Measurements from ENCODE around the gene TMEM250.

The TMEM250 gene

GRCh38 chr9:136114610-136115009, 4.1 kb downstream of the TMEM250 start:
- Histone ChIP-seq H3K27me3 (ENCODE audit: insufficient read depth, low read depth, severe bottlenecking) (no peaks in the 10 kb centered on the region), H3K36me3 (peaks cover 23% of the 10 kb centered on the region), H3K27ac (no peak overlapping the region), H3K4me3 (ENCODE audit: low read depth, low read length) (no peak overlapping the region), H3K9me3 (ENCODE audit: severe bottlenecking) (no peaks in the 10 kb centered on the region)
- no peak for DNase-seq
- no peak for TF ChIP-seq CTCF (IDR thresholded peaks at IDR 0.05; ENCODE audit: low read depth, low read length)

DNA sequence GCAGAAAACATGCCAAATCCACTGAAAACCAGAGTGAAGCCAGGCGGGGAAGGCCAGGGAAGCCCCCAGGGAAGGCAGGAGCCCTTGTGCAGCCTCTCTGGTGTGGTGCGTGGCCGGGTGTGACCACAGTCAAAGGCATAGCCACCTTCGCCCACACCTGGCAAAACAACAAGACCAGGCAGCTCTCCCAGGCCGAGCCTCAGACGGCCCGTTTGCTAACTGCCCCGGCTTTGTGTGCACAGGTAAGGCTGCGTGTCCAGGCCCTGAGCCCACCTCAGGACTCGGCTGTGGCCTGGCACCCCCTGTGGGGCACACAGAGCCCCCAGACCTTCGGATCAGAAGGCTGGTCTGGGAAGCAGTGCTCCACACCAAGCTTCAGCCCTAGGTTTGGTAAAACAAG, 6.1 kb downstream of the TMEM250 start:
- Histone ChIP-seq H3K27ac (no peak overlapping the region), H3K9me3 (ENCODE audit: severe bottlenecking) (peaks cover 2% of the 10 kb centered on the region), H3K4me3 (ENCODE audit: low read depth, low read length) (no peak overlapping the region), H3K27me3 (ENCODE audit: insufficient read depth, low read depth, severe bottlenecking) (no peaks in the 10 kb centered on the region), H3K36me3 (peaks cover 20% of the 10 kb centered on the region)
- no peak for TF ChIP-seq CTCF (IDR thresholded peaks at IDR 0.05; ENCODE audit: low read depth, low read length)
- no peak for DNase-seq

DNA sequence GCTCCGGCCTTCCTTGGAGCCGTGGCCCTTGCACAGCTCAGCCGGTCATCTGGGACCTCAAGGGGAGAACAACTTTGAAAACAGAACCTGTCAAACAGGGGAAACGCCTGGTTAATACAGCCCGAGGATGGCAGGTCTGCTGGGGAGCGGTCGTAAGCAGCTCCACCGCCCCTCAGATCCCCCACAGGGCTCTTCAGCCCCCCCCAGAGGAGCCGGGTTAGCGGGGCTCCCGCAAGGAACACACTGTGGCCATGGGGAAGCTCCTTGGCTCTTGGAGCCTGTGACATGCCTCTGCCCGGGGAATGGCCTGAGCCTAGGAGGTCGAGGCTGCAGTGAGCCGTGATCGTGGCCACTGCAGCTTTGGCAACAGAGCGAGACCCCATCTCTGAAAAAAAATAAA, 6.8 kb downstream of the TMEM250 start:
- H3K27me3 ChIP-seq (ENCODE audit: insufficient read depth, low read depth, severe bottlenecking): no peaks in the 10 kb centered on the region
- H3K36me3 ChIP-seq: peaks cover 20% of the 10 kb centered on the region
- 0 out of 2 replicates have a peak, but pooled peaks have one; percentile 30 for TF ChIP-seq CTCF (IDR thresholded peaks at IDR 0.05; ENCODE audit: low read depth, low read length)
- H3K27ac ChIP-seq: 0 out of 2 replicates have a peak overlapping the region, but pooled peaks have one; percentile 88
- peaks cover 2% of the 10 kb centered on the region for H3K9me3 ChIP-seq (ENCODE audit: severe bottlenecking)
- no peak overlapping the region for H3K4me3 ChIP-seq (ENCODE audit: low read depth, low read length)
- peak; percentile 43 for DNase-seq

DNA sequence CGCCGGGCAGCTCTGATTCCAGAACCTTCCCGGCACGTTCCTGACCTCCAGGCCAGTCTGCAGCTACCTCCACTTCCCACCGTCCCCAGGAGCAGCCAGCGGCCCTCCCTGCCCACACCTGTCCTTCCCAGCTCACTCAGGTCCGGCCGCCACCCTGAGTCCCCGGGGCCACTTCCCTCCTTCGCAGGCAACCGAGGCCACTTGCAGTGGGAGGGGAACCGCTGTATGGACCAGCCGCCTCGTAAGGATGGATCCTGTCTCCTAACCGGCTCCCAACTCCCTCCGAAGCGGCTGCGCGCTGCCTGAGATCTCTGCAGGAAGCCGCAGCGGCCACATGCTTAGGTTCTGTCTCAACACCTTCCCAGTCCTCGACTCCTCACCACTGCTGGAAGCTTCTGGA, 7.5 kb downstream of the TMEM250 start:
- no peak for DNase-seq
- Histone ChIP-seq H3K36me3 (peaks cover 15% of the 10 kb centered on the region), H3K27me3 (ENCODE audit: insufficient read depth, low read depth, severe bottlenecking) (no peaks in the 10 kb centered on the region), H3K9me3 (ENCODE audit: severe bottlenecking) (peaks cover 2% of the 10 kb centered on the region), H3K4me3 (ENCODE audit: low read depth, low read length) (no peak overlapping the region), H3K27ac (peak overlapping the region; percentile 88)
- no peak for TF ChIP-seq CTCF (IDR thresholded peaks at IDR 0.05; ENCODE audit: low read depth, low read length)

- Histone ChIP-seq H3K36me3 (peaks cover 9% of the 10 kb centered on the region), H3K9me3 (ENCODE audit: severe bottlenecking) (peaks cover 2% of the 10 kb centered on the region), H3K27me3 (ENCODE audit: insufficient read depth, low read depth, severe bottlenecking) (no peaks in the 10 kb centered on the region), H3K4me3 (ENCODE audit: low read depth, low read length) (peak overlapping the region; percentile 46), H3K27ac (peak overlapping the region; percentile 88)
- TF ChIP-seq CTCF (IDR thresholded peaks at IDR 0.05; ENCODE audit: low read depth, low read length): peak; percentile 39; the same call in 1 of the 2 replicates
- peak; percentile 52 for DNase-seq
Observed at GRCh38 chr9:136110082-136111061, 8.3 kb downstream of the TMEM250 start.
